HEK293 (cell line): Measurements from ENCODE around the gene DOK7.

Experiments used
- CTCF ChIA-PET: fragments of 350-600 bp; formaldehyde crosslinking; extraction: SDS; loops from one replicate; lab custom pipeline; 2021; ENCODE audit warnings: antibody characterized with exemption; lab: Yijun Ruan, JAX
- POLR2A ChIA-PET: fragments of 300-600 bp; formaldehyde crosslinking; extraction: SDS; loops from one replicate; lab custom pipeline; 2020; ENCODE audit warnings: antibody characterized with exemption, inconsistent platforms; lab: Yijun Ruan, JAX
- H3K27ac ChIP-seq: fragments of 200-500 bp; sonication (Bioruptor generic); 2 replicates; pipeline ENCODE4 v1.5.1; 2014; ENCODE audit warnings: low read depth, low read length, control low read depth, inconsistent platforms; ENCODE audit errors: extremely low read depth
- H3K36me3 ChIP-seq, 2 experiments: fragments of 200-500 bp in 1 of 2; sonication (Bioruptor generic) in 1 of 2; 1 replicate in 1 of 2; 2 replicates in 1 of 2; pipeline ENCODE4 v1.5.1; 2014 to 2017; ENCODE audit warnings: inconsistent platforms in 2 of 2, low read length in 2 of 2; ENCODE audit not compliant: control insufficient read depth in 2 of 2, insufficient read depth in 1 of 2
- H3K4me1 ChIP-seq: fragments of 200-500 bp; sonication (Bioruptor generic); 2 replicates; pipeline ENCODE4 v1.5.1; 2014; ENCODE audit warnings: mild to moderate bottlenecking, low read length, inconsistent platforms; ENCODE audit not compliant: control insufficient read depth, insufficient read depth
- H3K4me3 ChIP-seq: 2 replicates; pipeline ENCODE4 v1.5.1; 2011; ENCODE audit warnings: low read depth, mild to moderate bottlenecking, control low read depth, low read length, moderate library complexity
- H3K9me3 ChIP-seq: fragments of 200-500 bp; sonication (Bioruptor generic); 2 replicates; pipeline ENCODE4 v1.5.1; 2014; ENCODE audit warnings: low read depth, low read length, inconsistent platforms; ENCODE audit not compliant: control insufficient read depth, insufficient read depth
- ATF2 ChIP-seq: fragments of 450-650 bp; formaldehyde crosslinking; IDR thresholded peaks from 2 replicates; pipeline ENCODE4 v1.5.1; 2016; ENCODE audit warnings: missing biosample characterization, missing genetic modification characterization, low read depth
- BCL6B ChIP-seq: fragments of 450-650 bp; formaldehyde crosslinking; IDR thresholded peaks from 2 replicates; pipeline ENCODE4 v1.5.1; 2017; ENCODE audit warnings: missing biosample characterization, missing genetic modification characterization
- GLIS2 ChIP-seq: fragments of 450-650 bp; formaldehyde crosslinking; IDR thresholded peaks from 2 replicates; pipeline ENCODE4 v1.5.1; 2016; ENCODE audit warnings: missing biosample characterization, missing genetic modification characterization
- KLF16 ChIP-seq: fragments of 450-650 bp; formaldehyde crosslinking; IDR thresholded peaks from 2 replicates; pipeline ENCODE4 v1.5.1; 2017; ENCODE audit warnings: missing biosample characterization, missing genetic modification characterization
- KLF17 ChIP-seq: fragments of 450-650 bp; formaldehyde crosslinking; IDR thresholded peaks from 2 replicates; pipeline ENCODE4 v1.5.1; 2016; ENCODE audit warnings: missing biosample characterization, missing genetic modification characterization
- OSR2 ChIP-seq: fragments of 450-650 bp; formaldehyde crosslinking; IDR thresholded peaks from 2 replicates; pipeline ENCODE4 v1.5.1; 2016; ENCODE audit warnings: missing biosample characterization, missing genetic modification characterization
- SCRT2 ChIP-seq: fragments of 450-650 bp; formaldehyde crosslinking; IDR thresholded peaks from 2 replicates; pipeline ENCODE4 v1.5.1; 2016; ENCODE audit warnings: missing biosample characterization, missing genetic modification characterization
- SP3 ChIP-seq: fragments of 450-650 bp; formaldehyde crosslinking; IDR thresholded peaks from 2 replicates; pipeline ENCODE4 v1.5.1; 2016; ENCODE audit warnings: missing biosample characterization, missing genetic modification characterization
- TCF7L2 ChIP-seq: IDR thresholded peaks from 2 replicates; pipeline ENCODE4 v1.6.1; 2011; ENCODE audit warnings: low read depth, mild to moderate bottlenecking, inconsistent platforms, low read length, moderate library complexity, borderline replicate concordance
- ZBTB17 ChIP-seq: fragments of 450-650 bp; formaldehyde crosslinking; IDR thresholded peaks from 2 replicates; pipeline ENCODE4 v1.5.1; 2016; ENCODE audit warnings: missing biosample characterization, missing genetic modification characterization
- ZFHX2 ChIP-seq: fragments of 450-650 bp; formaldehyde crosslinking; conservative IDR thresholded peaks from 2 replicates; pipeline ENCODE4 v1.5.1; 2016; ENCODE audit warnings: missing biosample characterization, missing genetic modification characterization
- ZNF133 ChIP-seq: fragments of 450-650 bp; formaldehyde crosslinking; IDR thresholded peaks from 2 replicates; pipeline ENCODE4 v1.5.1; 2016; ENCODE audit warnings: missing biosample characterization, missing genetic modification characterization
- ZNF140 ChIP-seq: fragments of 450-650 bp; formaldehyde crosslinking; IDR thresholded peaks from 2 replicates; pipeline ENCODE4 v1.5.1; 2016; ENCODE audit warnings: missing biosample characterization, missing genetic modification characterization
- ZNF18 ChIP-seq: fragments of 450-650 bp; formaldehyde crosslinking; IDR thresholded peaks from 2 replicates; pipeline ENCODE4 v1.5.1; 2016; ENCODE audit warnings: missing biosample characterization, missing genetic modification characterization
- ZNF221 ChIP-seq: fragments of 450-650 bp; formaldehyde crosslinking; IDR thresholded peaks from 2 replicates; pipeline ENCODE4 v1.5.1; 2017; ENCODE audit warnings: missing biosample characterization, missing genetic modification characterization, borderline replicate concordance
- ZNF335 ChIP-seq: fragments of 450-650 bp; formaldehyde crosslinking; conservative IDR thresholded peaks from 2 replicates; pipeline ENCODE4 v1.5.1; 2016; ENCODE audit warnings: missing biosample characterization, missing genetic modification characterization
- ZNF416 ChIP-seq: fragments of 450-650 bp; formaldehyde crosslinking; IDR thresholded peaks from 2 replicates; pipeline ENCODE4 v1.5.1; 2016; ENCODE audit warnings: missing biosample characterization, missing genetic modification characterization
- ZNF423 ChIP-seq: fragments of 450-650 bp; formaldehyde crosslinking; IDR thresholded peaks from 2 replicates; pipeline ENCODE4 v1.5.1; 2016; ENCODE audit warnings: missing biosample characterization, missing genetic modification characterization
- ZNF529 ChIP-seq: fragments of 450-650 bp; formaldehyde crosslinking; IDR thresholded peaks from 2 replicates; pipeline ENCODE4 v1.5.1; 2017; ENCODE audit warnings: missing genetic modification characterization, missing biosample characterization; ENCODE audit not compliant: insufficient replicate concordance
- ZNF747 ChIP-seq: fragments of 450-650 bp; formaldehyde crosslinking; IDR thresholded peaks from 2 replicates; pipeline ENCODE4 v1.5.1; 2016; ENCODE audit warnings: missing biosample characterization, missing genetic modification characterization
- ZNF837 ChIP-seq: fragments of 450-650 bp; formaldehyde crosslinking; IDR thresholded peaks from 2 replicates; pipeline ENCODE4 v1.5.1; 2016; ENCODE audit warnings: missing biosample characterization, missing genetic modification characterization
- ZXDB ChIP-seq: fragments of 450-650 bp; formaldehyde crosslinking; IDR thresholded peaks from 2 replicates; pipeline ENCODE4 v1.5.1; 2016; ENCODE audit warnings: missing biosample characterization, missing genetic modification characterization

DOK7 gene

GRCh38 chr4:3530663-3531254 lies 67.7 kb downstream of the DOK7 start:
- Histone ChIP-seq H3K36me3 (peaks cover 0 to 42% of the 10 kb centered on the region in 2 experiments; a peak in 2 of 3 replicates), H3K4me1 (peaks cover 3% of the 10 kb centered on the region; the same call in 1 of the 2 replicates), H3K4me3 (peak overlapping the region; percentile 95), H3K27ac (no peak overlapping the region), H3K9me3 (no peaks in the 10 kb centered on the region)
- POLR2A ChIA-PET = no interaction called here
- TF ChIP-seq SCRT2 (tag by site-specific recombination) = peak; percentile 33; the same call in 1 of the 2 replicates
- no peak for TF ChIP-seq ZNF416 (tag by site-specific recombination)
- TF ChIP-seq ZNF423 (tag by site-specific recombination) = no peak
- CTCF ChIA-PET = interaction anchor here (1.1 kb wide), 1 partner anchor 16 kb away, joined by 3 read pairs; no protein-coding TSS in a partner anchor

- CTCF ChIA-PET = interaction anchor here (1.1 kb wide), 1 partner anchor 17 kb away, joined by 3 read pairs; no protein-coding TSS in a partner anchor
- Histone ChIP-seq H3K9me3 (no peaks in the 10 kb centered on the region), H3K36me3 (peaks cover 0 to 39% of the 10 kb centered on the region in 2 experiments; a peak in 2 of 3 replicates), H3K4me3 (peak overlapping the region; percentile 95), H3K4me1 (peaks cover 3% of the 10 kb centered on the region; the same call in 1 of the 2 replicates), H3K27ac (no peak overlapping the region; the same call in 1 of the 2 replicates)
- TF ChIP-seq KLF17 (tag by site-specific recombination) = no peak
- no peak for TF ChIP-seq ZNF747
- TF ChIP-seq ZNF221 = no peak
- TF ChIP-seq ATF2 = no peak
- TF ChIP-seq GLIS2 = 0 out of 2 replicates have a peak, but pooled peaks have one; percentile 35
- TF ChIP-seq ZNF18 (tag by site-specific recombination) = no peak
- no peak for TF ChIP-seq KLF16 (tag by site-specific recombination)
- no peak for TF ChIP-seq BCL6B (tag by site-specific recombination)
- 0 out of 2 replicates have a peak, but pooled peaks have one; percentile 5 for TF ChIP-seq SCRT2 (tag by site-specific recombination)
- POLR2A ChIA-PET = no interaction called here
These were observed 68.3 kb downstream of the DOK7 start for GRCh38 chr4:3531318-3531878.

GRCh38 chr4:3531879-3532750 lies 69.0 kb downstream of the DOK7 start, which contains the start of gene LRPAP1:
Gene LRPAP1, minus strand, starts transcription at chr4:3532422. Its CDS starts 10 bp downstream, at chr4:3532412.
- POLR2A ChIA-PET = no interaction called here
- Histone ChIP-seq H3K4me1 (peaks cover 3% of the 10 kb centered on the region; the same call in 1 of the 2 replicates), H3K9me3 (no peaks in the 10 kb centered on the region), H3K36me3 (peaks cover 0 to 35% of the 10 kb centered on the region in 2 experiments; a peak in 2 of 3 replicates), H3K27ac (no peak within 1 kb of the TSS; the same call in 1 of the 2 replicates), H3K4me3 (peak within 1 kb of the TSS; percentile 95)
- CTCF ChIA-PET = no interaction called here
- TF ChIP-seq SP3 (peak; percentile 88), ZNF529 (no peak), ZXDB (tag by site-specific recombination) (peak; percentile 40; the same call in 1 of the 2 replicates), ZNF140 (no peak), ZFHX2 (peak; percentile 28; the same call in 1 of the 2 replicates), ZNF133 (tag by site-specific recombination) (no peak), ZBTB17 (tag by site-specific recombination) (peak; percentile 31; the same call in 1 of the 2 replicates), ZNF837 (tag by site-specific recombination) (0 out of 2 replicates have a peak, but pooled peaks have one; percentile 47), ZNF335 (tag by site-specific recombination) (peak; percentile 61), OSR2 (0 out of 2 replicates have a peak, but pooled peaks have one; percentile 29), TCF7L2 (no peak)
